NCI-H774 (cell line): Measurements from ENCODE around the gene AQP1.

Experiments
- DNase-seq: peaks from one replicate; lab custom pipeline; 2025; lab: John Stamatoyannopoulos, UW

The AQP1 gene

DNA sequence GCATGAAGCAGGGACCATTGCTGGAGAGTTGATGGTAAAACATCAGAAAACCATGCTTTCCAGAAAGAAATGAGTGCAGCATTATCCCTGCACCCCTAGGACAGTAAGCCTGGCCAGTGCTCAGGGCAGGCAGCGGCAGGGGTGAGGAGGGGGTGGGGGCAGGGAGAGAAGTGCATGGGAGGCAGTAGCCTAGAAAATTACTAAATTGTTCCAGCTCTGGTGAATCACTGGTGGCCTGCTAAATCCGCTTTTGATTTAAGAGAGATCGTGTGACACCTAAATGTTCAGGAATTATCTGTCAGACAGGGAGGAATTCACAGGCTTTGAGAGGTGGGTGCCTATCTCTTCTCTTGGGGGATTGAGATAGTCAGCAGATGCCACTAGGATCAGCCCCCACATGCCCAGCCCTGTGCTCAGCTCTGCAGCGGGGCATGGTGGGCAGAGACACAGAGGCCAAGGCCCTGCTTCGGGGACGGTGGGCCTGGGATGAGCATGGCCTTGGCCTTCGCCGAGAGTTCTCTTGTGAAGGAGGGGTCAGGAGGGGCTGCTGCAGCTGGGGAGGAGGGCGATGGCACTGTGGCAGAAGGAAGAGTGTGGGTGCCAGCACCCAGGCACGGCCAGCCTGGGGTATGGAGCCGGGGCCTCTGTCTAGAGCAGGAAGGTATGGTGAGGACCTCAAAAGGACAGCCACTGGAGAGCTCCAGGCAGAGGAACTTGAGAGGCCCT, 5.0 kb upstream of the AQP1 start:
- DNase-seq, result no peak

- no peak for DNase-seq
Observed at GRCh38 chr7:30907527-30908267, 4.0 kb upstream of the AQP1 start.

GRCh38 chr7:30908681-30909080, 3.0 kb upstream of the AQP1 start:
- no peak for DNase-seq

GRCh38 chr7:30909431-30909830, 2.2 kb upstream of the AQP1 start:
- no peak for DNase-seq

GRCh38 chr7:30910411-30911073, 1.1 kb upstream of the AQP1 start:
- DNase-seq, result no peak

DNA sequence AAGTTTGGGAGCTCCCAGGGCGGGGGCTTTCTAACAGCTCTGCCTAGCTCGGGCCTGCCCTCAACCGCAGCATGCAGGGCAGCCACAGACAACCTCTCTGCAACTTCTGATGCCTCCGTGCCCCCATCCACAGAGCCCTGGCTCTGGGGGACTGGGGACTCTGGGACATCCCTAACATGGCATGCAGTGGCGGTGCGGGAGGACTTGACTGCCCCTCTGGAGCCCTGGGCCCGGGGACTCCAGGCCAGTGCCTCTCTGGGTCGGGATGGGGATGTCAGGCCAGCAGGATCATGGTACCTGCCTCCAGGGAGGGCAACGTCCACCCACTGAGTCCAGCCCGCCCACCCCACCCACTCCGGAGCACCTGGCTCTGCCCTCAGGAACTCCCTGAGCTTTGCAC, 520 bp upstream of the AQP1 start:
- DNase-seq, result no peak

DNA sequence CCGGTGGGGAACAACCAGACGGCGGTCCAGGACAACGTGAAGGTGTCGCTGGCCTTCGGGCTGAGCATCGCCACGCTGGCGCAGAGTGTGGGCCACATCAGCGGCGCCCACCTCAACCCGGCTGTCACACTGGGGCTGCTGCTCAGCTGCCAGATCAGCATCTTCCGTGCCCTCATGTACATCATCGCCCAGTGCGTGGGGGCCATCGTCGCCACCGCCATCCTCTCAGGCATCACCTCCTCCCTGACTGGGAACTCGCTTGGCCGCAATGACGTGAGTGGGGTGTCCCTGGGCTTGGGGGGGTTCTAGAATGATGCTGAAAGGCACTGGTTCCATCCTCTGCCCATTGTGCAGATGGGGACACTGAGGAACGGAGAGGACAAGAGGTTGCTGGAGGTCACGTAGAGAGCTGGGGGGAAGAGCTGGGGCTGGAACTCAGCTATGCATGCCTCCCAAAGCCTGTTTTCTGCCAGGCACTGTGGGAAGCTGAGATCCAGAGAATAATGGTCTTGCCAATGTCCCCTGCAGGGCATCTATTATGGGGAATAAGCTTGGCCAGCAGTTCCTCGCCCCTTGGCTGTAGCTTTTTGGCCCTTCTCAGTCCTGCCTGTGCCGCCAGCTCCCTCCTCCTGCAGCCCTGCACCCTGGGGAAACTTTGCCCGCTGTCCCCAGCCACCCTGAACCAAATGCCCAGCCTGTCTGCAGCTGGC, 523 bp downstream of the AQP1 start:
- DNase-seq, result no peak

DNA sequence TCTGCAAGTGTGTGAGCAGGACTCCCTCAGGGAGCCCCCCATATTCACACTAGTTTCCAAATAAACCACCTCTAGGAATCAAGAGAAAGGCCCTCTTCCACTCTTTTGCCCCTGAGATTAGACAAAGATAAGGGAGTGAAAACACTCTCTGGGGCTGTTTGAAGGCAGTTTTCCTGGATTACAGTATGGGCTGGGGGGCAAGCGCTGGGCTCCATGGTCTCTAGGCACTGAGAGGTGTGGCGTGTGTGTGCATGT, 1.0 kb downstream of the AQP1 start:
- DNase-seq, result no peak

DNA sequence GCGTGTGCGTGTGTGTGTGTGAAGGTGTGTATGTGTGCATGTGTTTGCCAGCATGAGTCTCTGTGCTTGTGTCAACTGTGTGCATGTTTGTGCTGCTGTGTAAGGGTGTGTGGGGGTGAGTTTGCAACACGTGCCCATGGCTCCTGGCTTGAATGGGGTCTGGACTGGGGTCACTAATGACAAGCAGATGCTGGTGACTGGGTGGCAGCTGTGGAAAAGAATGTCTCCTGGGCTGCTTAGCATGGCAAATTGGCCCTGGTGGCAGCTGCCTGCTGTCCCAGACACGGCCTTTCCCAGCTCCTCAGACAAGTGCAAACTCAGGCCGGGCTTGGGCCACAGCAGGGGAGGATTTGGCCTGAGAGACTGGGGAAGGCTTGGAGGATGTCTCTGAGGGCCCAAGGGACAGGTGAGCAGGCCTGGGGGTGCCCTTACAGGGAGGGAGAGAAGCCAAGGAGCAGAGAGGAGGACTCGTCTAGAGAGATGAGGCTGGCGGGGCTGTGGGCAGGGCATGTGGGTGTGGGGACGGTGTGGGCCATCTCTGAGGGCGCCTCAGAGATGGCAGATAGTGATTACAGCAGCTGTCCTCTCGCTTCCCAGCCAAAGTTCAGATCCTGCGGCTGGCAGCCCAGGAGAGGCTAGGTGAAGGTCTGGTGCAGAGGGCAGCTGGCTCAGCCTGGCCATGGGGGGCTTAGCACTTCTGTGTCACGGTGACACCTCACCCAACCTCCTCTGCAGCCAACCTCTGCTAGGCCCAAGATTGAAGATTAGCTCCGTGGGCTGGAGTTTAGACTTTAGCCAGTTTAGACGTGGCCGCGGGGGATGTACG, 1.5 kb downstream of the AQP1 start:
- DNase-seq, result no peak

DNA sequence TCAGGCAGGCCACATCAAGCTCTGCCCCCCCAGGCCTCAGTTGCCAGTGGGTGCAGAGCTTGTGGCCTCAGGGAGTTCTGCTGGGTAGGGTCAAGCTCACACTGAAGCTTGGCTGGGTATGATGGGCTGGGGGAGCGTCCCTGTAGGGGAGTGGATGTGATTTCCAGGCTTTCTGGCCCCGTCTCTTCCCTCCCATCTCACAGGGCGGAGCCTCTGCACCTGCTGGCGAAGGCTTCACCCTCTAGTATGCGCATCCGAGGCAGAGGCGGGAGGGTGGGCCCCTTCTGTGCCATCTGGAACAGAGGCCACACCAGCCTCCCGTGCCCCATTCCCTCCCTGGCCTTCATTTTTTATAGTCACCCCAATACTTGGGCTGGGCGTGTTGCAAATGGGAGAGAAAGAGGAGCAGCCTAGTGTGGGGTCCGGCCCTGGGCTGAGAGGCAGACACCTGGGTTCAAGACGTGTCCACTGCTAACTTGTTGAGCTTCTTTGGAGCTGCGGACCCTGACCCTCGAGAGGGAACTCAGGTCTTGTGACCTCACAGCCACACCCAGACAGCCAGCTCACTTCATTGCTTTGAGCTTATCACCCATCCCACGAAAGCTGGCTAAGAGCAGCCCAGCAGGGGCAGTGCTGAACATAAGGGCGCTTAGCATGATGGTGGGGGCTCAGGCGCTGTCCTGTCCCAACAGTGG, 2.3 kb downstream of the AQP1 start:
- DNase-seq, result no peak

DNA sequence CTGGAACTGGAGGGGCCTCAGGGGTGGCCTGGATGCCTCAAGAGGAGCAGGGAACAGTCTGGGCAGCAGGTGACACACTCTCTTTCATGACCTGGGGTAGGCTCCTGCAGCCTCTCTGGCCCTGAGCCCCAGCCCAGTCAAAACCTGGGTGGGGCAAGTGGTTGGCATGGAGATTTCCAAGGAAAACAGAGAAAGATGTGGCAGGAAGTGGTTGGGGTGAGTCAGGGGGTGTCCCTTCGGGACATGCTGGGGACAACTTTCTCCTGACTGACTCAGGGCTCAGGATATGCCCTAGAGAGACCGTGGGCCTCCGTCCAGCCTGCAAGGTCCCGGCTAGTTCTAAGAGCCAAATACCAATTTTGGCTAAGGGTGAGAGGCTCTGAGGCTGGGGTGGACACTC, 2.9 kb downstream of the AQP1 start:
- no peak for DNase-seq

GRCh38 chr7:30915005-30915601, 3.5 kb downstream of the AQP1 start:
- no peak for DNase-seq

DNA sequence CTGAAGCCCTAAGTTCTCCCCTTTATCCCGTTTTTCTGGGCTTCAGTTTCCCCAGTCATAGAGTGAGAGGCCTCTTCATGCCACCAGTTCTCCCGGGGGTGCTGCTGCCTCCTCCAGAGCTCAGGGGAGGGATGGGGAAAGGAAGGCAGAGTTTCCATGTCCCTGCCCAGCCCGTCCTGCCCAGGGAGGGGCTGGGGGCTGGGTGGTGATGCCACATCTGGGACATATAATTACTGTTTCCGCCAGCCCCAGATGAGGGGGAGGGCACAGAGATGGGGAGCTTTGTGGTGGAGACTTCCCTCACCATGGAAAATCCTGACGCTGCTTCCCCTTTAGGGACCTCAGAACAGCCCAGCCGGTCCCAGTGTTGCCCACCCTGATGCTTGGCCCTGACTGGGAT, 4.1 kb downstream of the AQP1 start:
- DNase-seq, result no peak

GRCh38 chr7:30916255-30916654, 4.6 kb downstream of the AQP1 start:
- DNase-seq, result no peak

GRCh38 chr7:30916767-30917166, 5.1 kb downstream of the AQP1 start:
- no peak for DNase-seq

DNA sequence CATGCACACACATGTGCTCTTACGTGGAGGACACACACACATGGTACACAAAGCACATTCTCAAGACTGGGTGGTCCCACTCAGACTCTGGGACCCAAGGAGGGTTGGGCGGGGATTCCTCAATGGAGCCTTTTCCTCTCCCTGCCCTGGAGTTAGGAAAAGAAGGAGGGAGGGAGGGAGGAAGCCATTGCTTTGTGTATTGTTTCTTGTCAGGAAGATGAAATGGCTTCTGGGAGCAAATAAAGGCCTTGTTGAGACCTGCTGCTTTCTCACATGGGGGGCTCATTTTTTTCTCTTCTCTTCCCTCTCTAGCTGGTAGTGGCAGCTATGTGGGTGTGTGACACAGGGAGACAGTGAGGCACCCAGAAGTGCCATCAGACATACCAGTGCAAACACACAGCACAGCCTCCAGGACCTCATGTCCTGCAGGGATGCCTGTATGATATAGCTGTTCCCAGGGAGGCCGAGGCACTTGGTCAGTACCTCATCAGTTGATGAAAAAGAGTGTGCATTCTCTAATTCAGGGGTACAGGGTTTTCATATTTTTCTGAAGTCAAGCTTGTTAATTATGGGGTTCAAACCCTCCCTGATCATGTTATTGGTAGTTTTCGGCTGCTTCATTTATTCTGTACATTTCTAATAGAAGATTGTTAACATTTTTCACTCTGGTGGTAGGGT, 5.7 kb downstream of the AQP1 start:
- DNase-seq, result no peak

DNA sequence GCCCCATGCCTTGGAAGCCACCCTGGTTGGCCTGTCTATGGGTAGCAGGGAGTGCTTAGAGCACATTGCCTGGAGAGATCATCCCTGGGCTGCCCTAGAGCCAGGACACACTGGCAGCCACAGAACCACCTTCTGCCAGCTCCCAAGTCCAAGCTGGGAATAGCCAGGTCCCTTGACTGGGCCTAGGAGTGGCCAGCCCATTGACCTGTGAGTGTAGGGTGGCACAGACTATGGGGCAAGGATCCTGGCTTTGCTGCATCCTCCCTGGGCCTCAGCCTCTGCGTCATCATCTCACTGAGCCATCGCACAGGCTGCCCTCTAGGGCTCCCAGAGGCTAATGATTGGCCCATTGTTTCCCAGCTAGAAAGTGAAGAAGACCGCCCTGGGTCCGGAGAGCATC, 7.0 kb downstream of the AQP1 start:
- DNase-seq, result no peak

DNA sequence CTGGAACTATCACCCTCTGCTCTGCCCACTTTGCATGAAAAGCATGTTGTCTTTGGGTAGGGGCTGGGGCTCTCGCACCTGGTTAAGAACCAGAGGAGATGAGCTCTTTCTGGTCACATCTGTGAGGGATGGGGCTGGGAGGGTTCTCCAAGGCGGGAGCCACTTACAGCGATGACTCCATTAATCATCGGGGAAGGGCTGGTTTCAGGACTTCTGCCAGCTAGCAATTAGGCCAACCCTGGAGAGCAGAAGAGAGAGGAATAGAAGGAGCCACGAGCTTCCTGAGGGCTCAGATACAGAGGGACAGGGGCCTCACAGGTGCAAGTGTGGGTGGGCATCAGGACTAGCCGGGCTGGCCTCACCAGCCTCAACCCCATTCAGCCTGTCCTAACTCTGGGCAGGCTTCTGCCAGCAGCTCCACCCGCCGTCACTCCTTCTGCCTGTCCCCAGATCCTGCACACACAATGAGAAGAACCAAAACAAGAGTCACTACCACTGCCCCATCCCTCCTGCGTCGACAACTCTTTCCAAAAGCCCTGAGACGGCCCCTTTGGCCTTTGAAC, 8.4 kb downstream of the AQP1 start:
- DNase-seq, result no peak

GRCh38 chr7:30920584-30921539, 9.2 kb downstream of the AQP1 start:
- DNase-seq, result no peak
